Lung microvascular endothelial cell (primary cell): ENCODE measurements around the gene KIF2B. TPM values are rescaled to one million over a fixed set of nuclear protein-coding genes. Genes with fewer than 3 reads are reported as not detected.
"Not testable (repeated sequence)": the region's sequence is repeated elsewhere in the genome, so short reads cannot be mapped to it uniquely, and the experiment has no call there.

ENCODE experiments used
- DNase-seq, 2 donors: peaks; one replicate each; pipeline versions ENCODE4 v3.0.0 to v3.0.0-alpha.2; 2010; ENCODE audit warnings: low read depth in 2 of 2
- total RNA-seq: library from RNA; depleted of rRNA; stranded (reverse); fragments of >200 nt; gene quantifications from 2 replicates; pipeline ENCODE4 v1.2.1, GENCODE V29; 2014

KIF2B gene
- total RNA-seq = not detected in 2 replicates

- DNase-seq = no peak
Measured at GRCh38 chr17:53822764-53823163, at the start of gene KIF2B. Gene KIF2B (plus strand): TSS chr17:53822927. CDS start chr17:53823034, 107 bp downstream.

GRCh38 chr17:53780320-53780719, 42.4 kb upstream of the KIF2B start:
- no peak for DNase-seq

- no peak for DNase-seq
Measured at GRCh38 chr17:53791551-53791950, 31.2 kb upstream of the KIF2B start.

- no peak for DNase-seq
Measured at GRCh38 chr17:53792451-53792850, 30.3 kb upstream of the KIF2B start.

- no peak for DNase-seq
Measured at GRCh38 chr17:53792997-53793396, 29.7 kb upstream of the KIF2B start.

GRCh38 chr17:53794875-53795274, 27.9 kb upstream of the KIF2B start:
- DNase-seq = no peak

GRCh38 chr17:53796642-53797041, 26.1 kb upstream of the KIF2B start:
- no peak for DNase-seq

GRCh38 chr17:53797501-53797900, 25.2 kb upstream of the KIF2B start:
- DNase-seq = no peak

- no peak for DNase-seq
Measured at GRCh38 chr17:53804437-53804836, 18.3 kb upstream of the KIF2B start.

- no peak for DNase-seq
Measured at GRCh38 chr17:53806473-53806872, 16.3 kb upstream of the KIF2B start.

- DNase-seq = no peak
Measured at GRCh38 chr17:53807286-53807685, 15.4 kb upstream of the KIF2B start.

- no peak for DNase-seq
Measured at GRCh38 chr17:53818271-53818670, 4.5 kb upstream of the KIF2B start.

- no peak for DNase-seq
Measured at GRCh38 chr17:53818929-53819328, 3.8 kb upstream of the KIF2B start.

- DNase-seq = no peak
Measured at GRCh38 chr17:53819956-53820355, 2.8 kb upstream of the KIF2B start.

GRCh38 chr17:53823341-53824050, 769 bp downstream of the KIF2B start:
- DNase-seq = no peak

- DNase-seq = not testable (repeated sequence)
Measured at GRCh38 chr17:53834771-53835170, 12.0 kb downstream of the KIF2B start.

- DNase-seq = no peak
Measured at GRCh38 chr17:53837131-53837530, 14.4 kb downstream of the KIF2B start.

- no peak for DNase-seq
Measured at GRCh38 chr17:53844491-53845107, 21.9 kb downstream of the KIF2B start.

- not testable (repeated sequence) for DNase-seq
Measured at GRCh38 chr17:53871128-53871527, 48.4 kb downstream of the KIF2B start.
